DOHH2 (cell line): ENCODE data around the gene YBX2.
A peak's percentile ranks its signal among the peaks of the same experiment; 100 is the strongest.

Experiments
- H3F3A ChIP-seq: fragments of 200-600 bp; sonication (generic), shearing (Covaris generic); 2 replicates; pipeline ENCODE4 v1.6.0; 2016; ENCODE audit warnings: antibody characterized with exemption, mild to moderate bottlenecking; ENCODE audit not compliant: control insufficient read depth, insufficient read depth
- H3K27ac ChIP-seq: fragments of 200-600 bp; sonication (generic); 2 replicates; pipeline ENCODE4 v1.5.1; 2014; ENCODE audit warnings: low read depth, mild to moderate bottlenecking, low read length, moderate library complexity
- H3K27me3 ChIP-seq: fragments of 200-600 bp; sonication (generic); 2 replicates; pipeline ENCODE4 v1.6.1; 2014; ENCODE audit warnings: mild to moderate bottlenecking, low read length, mixed read lengths; ENCODE audit not compliant: control insufficient read depth
- H3K36me3 ChIP-seq: fragments of 200-600 bp; sonication (generic); 2 replicates; pipeline ENCODE4 v1.6.1; 2014; ENCODE audit warnings: mild to moderate bottlenecking, low read length, moderate library complexity, mixed read lengths; ENCODE audit not compliant: control insufficient read depth
- H3K4me1 ChIP-seq: fragments of 200-600 bp; sonication (generic); 2 replicates; pipeline ENCODE4 v1.6.1; 2014; ENCODE audit warnings: mild to moderate bottlenecking, low read length, mixed read lengths; ENCODE audit not compliant: control insufficient read depth
- H3K4me2 ChIP-seq: fragments of 200-600 bp; sonication (generic); 2 replicates; pipeline ENCODE4 v1.6.0; 2014; ENCODE audit warnings: mild to moderate bottlenecking, low read length, moderate library complexity
- H3K4me3 ChIP-seq: fragments of 200-600 bp; sonication (generic); 2 replicates; pipeline ENCODE4 v1.5.1; 2014; ENCODE audit warnings: mild to moderate bottlenecking, low read length, mixed read lengths
- H3K79me2 ChIP-seq: fragments of 200-600 bp; sonication (generic); 2 replicates; pipeline ENCODE4 v1.6.1; 2014; ENCODE audit warnings: mild to moderate bottlenecking, low read length, mixed read lengths; ENCODE audit not compliant: control insufficient read depth
- H3K9me2 ChIP-seq: fragments of 200-600 bp; sonication (generic); replicated peaks from 2 replicates; pipeline ENCODE4 v1.6.1; 2014; ENCODE audit warnings: mild to moderate bottlenecking, low read length, mixed read lengths; ENCODE audit not compliant: control insufficient read depth
- H3K9me3 ChIP-seq: fragments of 200-600 bp; sonication (generic); 2 replicates; pipeline ENCODE4 v1.6.1; 2014; ENCODE audit warnings: antibody characterized with exemption, low read length, mixed read lengths; ENCODE audit not compliant: control insufficient read depth, insufficient read depth
- H4K20me1 ChIP-seq: fragments of 200-600 bp; sonication (generic); 2 replicates; pipeline ENCODE4 v1.6.0; 2014; ENCODE audit warnings: low read depth, mild to moderate bottlenecking, antibody characterized with exemption, low read length, moderate library complexity; ENCODE audit not compliant: control insufficient read depth, insufficient read depth
- EZH2phosphoT487 ChIP-seq: fragments of 200-600 bp; sonication (generic); IDR thresholded peaks from 2 replicates; pipeline ENCODE4 v1.6.1; 2017; ENCODE audit warnings: borderline replicate concordance, mild to moderate bottlenecking, antibody characterized with exemption, low read length, moderate library complexity, mixed read lengths
- TF ChIP-seq, protein P1 (sequence below): fragments of 200-600 bp; sonication (generic); IDR thresholded peaks from one replicate; pipeline ENCODE4 v1.5.1; 2014; ENCODE audit warnings: antibody characterized with exemption, mild to moderate bottlenecking, low read depth, low read length; ENCODE audit not compliant: poor library complexity, severe bottlenecking

The YBX2 gene

GRCh38 chr17:7280519-7281073, 13.8 kb downstream of the YBX2 start:
- no peaks in the 10 kb centered on the region for H3K36me3 ChIP-seq
- H3K9me3 ChIP-seq = no peaks in the 10 kb centered on the region
- H3K79me2 ChIP-seq = no peaks in the 10 kb centered on the region
- H3K27me3 ChIP-seq = peaks cover 19% of the 10 kb centered on the region
- H3K4me1 ChIP-seq = peaks cover 26% of the 10 kb centered on the region
- no peaks in the 10 kb centered on the region for H3K9me2 ChIP-seq
- H3F3A ChIP-seq = peaks cover 3% of the 10 kb centered on the region; the same call in 1 of the 2 replicates
- H4K20me1 ChIP-seq = no peaks in the 10 kb centered on the region
- TF ChIP-seq, protein P1, sequence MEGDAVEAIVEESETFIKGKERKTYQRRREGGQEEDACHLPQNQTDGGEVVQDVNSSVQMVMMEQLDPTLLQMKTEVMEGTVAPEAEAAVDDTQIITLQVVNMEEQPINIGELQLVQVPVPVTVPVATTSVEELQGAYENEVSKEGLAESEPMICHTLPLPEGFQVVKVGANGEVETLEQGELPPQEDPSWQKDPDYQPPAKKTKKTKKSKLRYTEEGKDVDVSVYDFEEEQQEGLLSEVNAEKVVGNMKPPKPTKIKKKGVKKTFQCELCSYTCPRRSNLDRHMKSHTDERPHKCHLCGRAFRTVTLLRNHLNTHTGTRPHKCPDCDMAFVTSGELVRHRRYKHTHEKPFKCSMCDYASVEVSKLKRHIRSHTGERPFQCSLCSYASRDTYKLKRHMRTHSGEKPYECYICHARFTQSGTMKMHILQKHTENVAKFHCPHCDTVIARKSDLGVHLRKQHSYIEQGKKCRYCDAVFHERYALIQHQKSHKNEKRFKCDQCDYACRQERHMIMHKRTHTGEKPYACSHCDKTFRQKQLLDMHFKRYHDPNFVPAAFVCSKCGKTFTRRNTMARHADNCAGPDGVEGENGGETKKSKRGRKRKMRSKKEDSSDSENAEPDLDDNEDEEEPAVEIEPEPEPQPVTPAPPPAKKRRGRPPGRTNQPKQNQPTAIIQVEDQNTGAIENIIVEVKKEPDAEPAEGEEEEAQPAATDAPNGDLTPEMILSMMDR = peak; percentile 93
- TF ChIP-seq EZH2phosphoT487 = no peak
- H3K4me3 ChIP-seq = peak overlapping the region; percentile 73
- peak overlapping the region; percentile 92 for H3K4me2 ChIP-seq
- H3K27ac ChIP-seq = no peak overlapping the region

DNA sequence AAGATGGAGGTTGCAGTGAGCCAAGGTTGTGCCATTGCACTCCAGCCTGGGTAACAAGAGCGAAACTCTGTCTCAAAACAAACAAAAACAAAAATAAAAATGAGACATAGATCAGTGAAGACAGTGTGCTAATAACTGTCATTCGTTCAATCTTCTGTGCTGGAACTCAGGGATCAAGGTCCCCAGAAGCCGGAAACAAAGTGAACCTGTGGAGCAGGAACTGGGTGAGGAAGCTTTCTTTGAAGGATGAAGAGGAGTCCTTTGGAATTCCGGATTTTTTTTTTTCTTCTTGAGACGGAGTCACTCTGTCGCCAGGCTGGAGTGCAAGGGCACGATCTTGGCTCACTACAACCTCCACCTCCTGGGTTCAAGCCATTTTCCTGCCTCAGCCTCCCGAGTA, 15.0 kb downstream of the YBX2 start:
- Histone ChIP-seq H3K36me3 (no peaks in the 10 kb centered on the region), H3K27ac (no peak overlapping the region), H3K4me1 (peaks cover 26% of the 10 kb centered on the region), H3K79me2 (no peaks in the 10 kb centered on the region), H3F3A (peaks cover 3% of the 10 kb centered on the region; the same call in 1 of the 2 replicates), H3K9me3 (no peaks in the 10 kb centered on the region), H3K9me2 (no peaks in the 10 kb centered on the region), H4K20me1 (no peaks in the 10 kb centered on the region), H3K4me2 (no peak overlapping the region), H3K27me3 (peaks cover 18% of the 10 kb centered on the region), H3K4me3 (no peak overlapping the region)
- TF ChIP-seq, protein P1 = no peak
- TF ChIP-seq EZH2phosphoT487 = no peak

DNA sequence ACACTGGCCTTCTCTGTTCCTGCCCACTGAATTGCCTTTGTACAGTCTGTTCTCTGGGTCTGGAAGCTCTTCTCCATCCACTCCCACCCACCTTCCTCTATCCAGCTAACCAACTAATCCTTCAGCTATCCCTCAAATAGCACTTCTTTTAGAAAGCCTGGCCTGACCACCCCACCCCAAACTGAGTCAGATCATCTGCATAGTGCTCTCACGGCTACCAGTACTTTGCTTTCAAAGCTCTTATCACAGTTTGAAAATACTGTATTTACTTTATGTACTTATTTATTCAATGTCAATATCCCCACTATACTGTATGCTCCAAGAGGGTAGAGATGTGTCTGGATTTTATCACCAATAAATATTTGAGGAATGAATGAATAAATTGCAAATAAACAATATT, 27.7 kb downstream of the YBX2 start:
- peaks cover 25% of the 10 kb centered on the region for H3K27me3 ChIP-seq
- no peaks in the 10 kb centered on the region for H3K79me2 ChIP-seq
- TF ChIP-seq, protein P1 = no peak
- TF ChIP-seq EZH2phosphoT487 = no peak
- no peaks in the 10 kb centered on the region for H4K20me1 ChIP-seq
- no peaks in the 10 kb centered on the region for H3K36me3 ChIP-seq
- H3K4me1 ChIP-seq = peaks cover 20% of the 10 kb centered on the region
- H3K9me2 ChIP-seq = no peaks in the 10 kb centered on the region
- no peak overlapping the region for H3K4me2 ChIP-seq
- no peak overlapping the region for H3K27ac ChIP-seq
- no peaks in the 10 kb centered on the region for H3K9me3 ChIP-seq
- H3K4me3 ChIP-seq = no peak overlapping the region
- no peaks in the 10 kb centered on the region for H3F3A ChIP-seq
